Measurements from ENCODE around the gene TBXAS1. TPM values are rescaled to one million over a fixed set of nuclear protein-coding genes. Genes with fewer than 3 reads are reported as not detected.

TBXAS1 gene
- total RNA-seq, 2 experiments from 2014 or later: 8.8 to 11.8 TPM

GRCh38 chr7:139991269-139991666, 162.2 kb downstream of the TBXAS1 start:
- ChIA-PET POLR2A (no interaction called here), CTCF (interaction anchor here (1.2 kb wide), 1 partner anchor 11 kb away, joined by 5 read pairs; no protein-coding TSS in a partner anchor)
- H3K36me3 Mint-ChIP-seq (ENCODE audit: low read depth): no peaks in the 10 kb centered on the region
- no peak overlapping the region for H3K4me3 Mint-ChIP-seq
- H3K9me3 Mint-ChIP-seq: no peaks in the 10 kb centered on the region
- DNase-seq: no peak
- H3K27ac Mint-ChIP-seq: peak overlapping the region; percentile 6
- H3K27me3 Mint-ChIP-seq: no peaks in the 10 kb centered on the region
- peaks cover 1% of the 10 kb centered on the region for H3K4me1 Mint-ChIP-seq

GRCh38 chr7:139991911-139992310, 162.8 kb downstream of the TBXAS1 start:
- Mint-ChIP-seq H3K27ac (no peak overlapping the region), H3K9me3 (no peaks in the 10 kb centered on the region), H3K36me3 (ENCODE audit: low read depth) (no peaks in the 10 kb centered on the region), H3K27me3 (no peaks in the 10 kb centered on the region), H3K4me3 (no peak overlapping the region), H3K4me1 (peaks cover 1% of the 10 kb centered on the region)
- no peak for DNase-seq
- POLR2A ChIA-PET: no interaction called here
- CTCF ChIA-PET: interaction anchor here (0.9 to 1.2 kb wide), 2 partner anchors 10 to 346 kb away, joined by 3 to 5 read pairs; no protein-coding TSS in a partner anchor

- Mint-ChIP-seq H3K9me3 (no peaks in the 10 kb centered on the region), H3K4me3 (no peak overlapping the region), H3K27me3 (no peaks in the 10 kb centered on the region), H3K27ac (no peak overlapping the region), H3K4me1 (peaks cover 1% of the 10 kb centered on the region), H3K36me3 (ENCODE audit: low read depth) (no peaks in the 10 kb centered on the region)
- CTCF ChIA-PET: interaction anchor here (0.6 to 2.3 kb wide), 4 partner anchors 10 to 600 kb away, joined by 3 to 6 read pairs (median 4); no protein-coding TSS in a partner anchor
- no peak for DNase-seq
- POLR2A ChIA-PET: interaction anchor here (0.5 kb wide), 1 partner anchor 190 kb away, joined by 3 read pairs; no protein-coding TSS in a partner anchor
Observed at GRCh38 chr7:139992353-139993044, 163.4 kb downstream of the TBXAS1 start.

GRCh38 chr7:139993169-139993568, 164.1 kb downstream of the TBXAS1 start:
- Mint-ChIP-seq H3K27me3 (no peaks in the 10 kb centered on the region), H3K36me3 (ENCODE audit: low read depth) (no peaks in the 10 kb centered on the region), H3K9me3 (no peaks in the 10 kb centered on the region), H3K27ac (no peak overlapping the region), H3K4me3 (no peak overlapping the region), H3K4me1 (peaks cover 1% of the 10 kb centered on the region)
- DNase-seq: no peak
- ChIA-PET POLR2A (interaction anchor here (0.5 kb wide), 1 partner anchor 190 kb away, joined by 3 read pairs; no protein-coding TSS in a partner anchor), CTCF (interaction anchor here (0.6 to 2.3 kb wide), 3 partner anchors 10 to 976 kb away, joined by 3 to 7 read pairs (median 6); no protein-coding TSS in a partner anchor)

- DNase-seq: no peak
- peaks cover 1% of the 10 kb centered on the region for H3K4me1 Mint-ChIP-seq
- no peaks in the 10 kb centered on the region for H3K27me3 Mint-ChIP-seq
- H3K9me3 Mint-ChIP-seq: no peaks in the 10 kb centered on the region
- POLR2A ChIA-PET: no interaction called here
- H3K4me3 Mint-ChIP-seq: no peak overlapping the region
- H3K27ac Mint-ChIP-seq: no peak overlapping the region
- H3K36me3 Mint-ChIP-seq (ENCODE audit: low read depth): no peaks in the 10 kb centered on the region
- CTCF ChIA-PET: interaction anchor here (0.7 to 2.3 kb wide), 3 partner anchors 9 to 977 kb away, joined by 6 to 7 read pairs (median 6); no protein-coding TSS in a partner anchor
Observed at GRCh38 chr7:139993592-139993991, 164.5 kb downstream of the TBXAS1 start.

GRCh38 chr7:139994356-139994755, 165.3 kb downstream of the TBXAS1 start:
- Mint-ChIP-seq H3K4me3 (no peak overlapping the region), H3K9me3 (no peaks in the 10 kb centered on the region), H3K27ac (no peak overlapping the region), H3K27me3 (no peaks in the 10 kb centered on the region), H3K36me3 (ENCODE audit: low read depth) (no peaks in the 10 kb centered on the region), H3K4me1 (peaks cover 1% of the 10 kb centered on the region)
- CTCF ChIA-PET: interaction anchor here (0.6 to 2.3 kb wide), 5 partner anchors 8 to 585 kb away, joined by 3 to 6 read pairs (median 5); no protein-coding TSS in a partner anchor
- POLR2A ChIA-PET: no interaction called here
- no peak for DNase-seq

GRCh38 chr7:139995017-139995915, 166.2 kb downstream of the TBXAS1 start:
- CTCF ChIA-PET: interaction anchor here (0.8 to 1.4 kb wide), 2 partner anchors 9 to 25 kb away, joined by 3 to 5 read pairs; no protein-coding TSS in a partner anchor
- no peak for DNase-seq
- H3K9me3 Mint-ChIP-seq: no peaks in the 10 kb centered on the region
- no peaks in the 10 kb centered on the region for H3K36me3 Mint-ChIP-seq (ENCODE audit: low read depth)
- POLR2A ChIA-PET: no interaction called here
- no peak overlapping the region for H3K4me3 Mint-ChIP-seq
- no peaks in the 10 kb centered on the region for H3K4me1 Mint-ChIP-seq
- H3K27ac Mint-ChIP-seq: no peak overlapping the region
- H3K27me3 Mint-ChIP-seq: no peaks in the 10 kb centered on the region

GRCh38 chr7:139998572-139998971, 169.5 kb downstream of the TBXAS1 start:
- Mint-ChIP-seq H3K27me3 (no peaks in the 10 kb centered on the region), H3K4me1 (no peaks in the 10 kb centered on the region), H3K27ac (no peak overlapping the region), H3K9me3 (no peaks in the 10 kb centered on the region), H3K4me3 (no peak overlapping the region), H3K36me3 (ENCODE audit: low read depth) (no peaks in the 10 kb centered on the region)
- DNase-seq: no peak
- POLR2A ChIA-PET: no interaction called here
- CTCF ChIA-PET: interaction anchor here (0.5 to 1.8 kb wide), 3 partner anchors 29 to 266 kb away, joined by 3 to 4 read pairs (median 3); no protein-coding TSS in a partner anchor

- ChIA-PET POLR2A (no interaction called here), CTCF (interaction anchor here (0.6 to 1.9 kb wide), 4 partner anchors 30 to 397 kb away, joined by 3 to 5 read pairs (median 4); no protein-coding TSS in a partner anchor)
- Mint-ChIP-seq H3K4me3 (no peak overlapping the region), H3K27me3 (no peaks in the 10 kb centered on the region), H3K36me3 (ENCODE audit: low read depth) (no peaks in the 10 kb centered on the region), H3K27ac (no peak overlapping the region), H3K9me3 (no peaks in the 10 kb centered on the region), H3K4me1 (no peaks in the 10 kb centered on the region)
- no peak for DNase-seq
Observed at GRCh38 chr7:139999516-139999915, 170.5 kb downstream of the TBXAS1 start.

GRCh38 chr7:140000666-140001268, 171.7 kb downstream of the TBXAS1 start:
- Mint-ChIP-seq H3K4me3 (no peak overlapping the region), H3K4me1 (no peaks in the 10 kb centered on the region), H3K36me3 (ENCODE audit: low read depth) (no peaks in the 10 kb centered on the region), H3K9me3 (no peaks in the 10 kb centered on the region), H3K27ac (peak overlapping the region; percentile 20), H3K27me3 (no peaks in the 10 kb centered on the region)
- ChIA-PET CTCF (interaction anchor here (0.5 to 1.9 kb wide), 3 partner anchors 76 to 437 kb away, joined by 3 to 5 read pairs (median 4); no protein-coding TSS in a partner anchor), POLR2A (no interaction called here)
- no peak for DNase-seq

- H3K9me3 Mint-ChIP-seq: no peaks in the 10 kb centered on the region
- no peaks in the 10 kb centered on the region for H3K36me3 Mint-ChIP-seq (ENCODE audit: low read depth)
- no peaks in the 10 kb centered on the region for H3K27me3 Mint-ChIP-seq
- POLR2A ChIA-PET: no interaction called here
- H3K4me3 Mint-ChIP-seq: no peak overlapping the region
- peak; percentile 57 for DNase-seq
- no peaks in the 10 kb centered on the region for H3K4me1 Mint-ChIP-seq
- H3K27ac Mint-ChIP-seq: no peak overlapping the region
- CTCF ChIA-PET: interaction anchor here (0.9 to 1.9 kb wide), 4 partner anchors 9 to 432 kb away, joined by 3 to 13 read pairs (median 3); no protein-coding TSS in a partner anchor
Observed at GRCh38 chr7:140003913-140004382, 174.9 kb downstream of the TBXAS1 start.

GRCh38 chr7:140004672-140005071, 175.6 kb downstream of the TBXAS1 start:
- POLR2A ChIA-PET: no interaction called here
- H3K27me3 Mint-ChIP-seq: no peaks in the 10 kb centered on the region

More at GRCh38 chr7:140004672-140005071, 175.6 kb downstream of the TBXAS1 start:
- no peak for DNase-seq
- Mint-ChIP-seq H3K4me1 (no peaks in the 10 kb centered on the region), H3K27ac (no peak overlapping the region), H3K4me3 (no peak overlapping the region), H3K36me3 (ENCODE audit: low read depth) (no peaks in the 10 kb centered on the region), H3K9me3 (no peaks in the 10 kb centered on the region)
- CTCF ChIA-PET: interaction anchor here (0.6 to 1.6 kb wide), 6 partner anchors 10 to 432 kb away, joined by 3 to 4 read pairs (median 3); no protein-coding TSS in a partner anchor
